OCI-LY1 (cell line): ENCODE measurements around the gene MOB1B.

ENCODE experiments used
- H2AFZ ChIP-seq: fragments of 200-600 bp; sonication (generic), shearing (Covaris generic); 2 replicates; pipeline ENCODE4 v1.6.0; 2014; ENCODE audit warnings: antibody characterized with exemption, mild to moderate bottlenecking, low read length
- H3F3A ChIP-seq: fragments of 200-600 bp; sonication (generic), shearing (Covaris generic); 2 replicates; pipeline ENCODE4 v1.6.0; 2014; ENCODE audit warnings: mild to moderate bottlenecking, antibody characterized with exemption, low read length, moderate library complexity; ENCODE audit not compliant: insufficient read depth
- H3K27ac ChIP-seq: fragments of 200-600 bp; sonication (generic); 2 replicates; pipeline ENCODE4 v1.5.1; 2014; ENCODE audit warnings: low read length, mixed run types, mild to moderate bottlenecking, low read depth; ENCODE audit not compliant: poor library complexity, severe bottlenecking
- H3K27me3 ChIP-seq: fragments of 200-600 bp; sonication (generic); 2 replicates; pipeline ENCODE4 v1.6.0; 2014; ENCODE audit warnings: antibody characterized with exemption, mild to moderate bottlenecking, low read length, moderate library complexity; ENCODE audit not compliant: insufficient read depth
- H3K36me3 ChIP-seq: fragments of 200-600 bp; sonication (generic); 2 replicates; pipeline ENCODE4 v1.6.1; 2014; ENCODE audit warnings: mild to moderate bottlenecking, antibody characterized with exemption, low read length, moderate library complexity, mixed read lengths; ENCODE audit not compliant: insufficient read depth
- H3K4me1 ChIP-seq: fragments of 200-600 bp; sonication (generic); 2 replicates; pipeline ENCODE4 v1.5.1; 2014; ENCODE audit warnings: mild to moderate bottlenecking, low read length, moderate library complexity; ENCODE audit not compliant: insufficient read depth, severe bottlenecking
- H3K4me2 ChIP-seq: fragments of 200-600 bp; sonication (generic), shearing (Covaris generic); 2 replicates; pipeline ENCODE4 v1.6.1; 2014; ENCODE audit warnings: low read length
- H3K4me3 ChIP-seq: fragments of 200-600 bp; sonication (generic); 2 replicates; pipeline ENCODE4 v1.5.1; 2014; ENCODE audit warnings: low read length, low read depth, mild to moderate bottlenecking, mixed read lengths; ENCODE audit not compliant: poor library complexity, severe bottlenecking
- H3K79me2 ChIP-seq: fragments of 200-600 bp; shearing (Covaris generic); 2 replicates; pipeline ENCODE4 v1.6.1; 2016; ENCODE audit warnings: mixed run types, low read length, mixed read lengths; ENCODE audit not compliant: insufficient read depth
- H3K9ac ChIP-seq: fragments of 200-600 bp; sonication (generic), shearing (Covaris generic); 2 replicates; pipeline ENCODE4 v1.6.1; 2014; ENCODE audit warnings: mild to moderate bottlenecking, low read length, mixed read lengths
- H3K9me2 ChIP-seq: fragments of 200-600 bp; sonication (generic), shearing (Covaris generic); 2 replicates; pipeline ENCODE4 v1.6.1; 2014; ENCODE audit warnings: low read depth, mild to moderate bottlenecking, low read length, mixed read lengths
- H3K9me3 ChIP-seq: fragments of 200-600 bp; shearing (Covaris generic); 2 replicates; pipeline ENCODE4 v1.6.1; 2014; ENCODE audit warnings: low read length, mixed read lengths
- H4K20me1 ChIP-seq: fragments of 200-600 bp; sonication (generic), shearing (Covaris generic); 2 replicates; pipeline ENCODE4 v1.6.0; 2016; ENCODE audit warnings: mild to moderate bottlenecking, low read length; ENCODE audit not compliant: insufficient read depth
- EZH2 ChIP-seq: fragments of 200-600 bp; sonication (generic), shearing (Covaris generic); IDR thresholded peaks from 2 replicates; pipeline ENCODE4 v1.8.0; 2017; ENCODE audit warnings: borderline replicate concordance, mixed run types, mild to moderate bottlenecking, antibody characterized with exemption, low read length, moderate library complexity, mixed read lengths
- TF ChIP-seq, protein P1 (sequence below): fragments of 200-600 bp; sonication (generic), shearing (Covaris generic); IDR thresholded peaks from 2 replicates; pipeline ENCODE4 v1.5.1; 2017; ENCODE audit warnings: mild to moderate bottlenecking, antibody characterized with exemption, low read length, moderate library complexity, mixed read lengths

MOB1B gene

DNA sequence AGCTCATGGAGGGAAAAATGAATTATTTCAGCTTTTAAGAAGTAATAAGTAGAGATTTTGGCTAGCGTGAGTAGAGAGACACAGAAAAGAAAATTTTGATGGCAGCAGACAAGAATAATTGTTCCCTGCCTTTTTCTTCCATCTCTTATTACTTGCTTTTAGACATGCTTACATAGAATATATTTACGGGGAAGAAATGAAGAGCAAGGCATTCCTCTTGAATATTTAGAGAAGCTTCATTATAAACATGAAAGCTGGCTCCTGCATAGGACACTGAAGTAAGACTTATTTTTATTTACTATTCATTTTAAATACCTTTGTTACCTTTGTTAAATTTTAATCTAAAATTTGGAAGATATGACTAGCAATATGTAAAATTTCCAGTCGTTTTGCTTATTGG lies 123.5 kb downstream of the MOB1B start:
- Histone ChIP-seq H2AFZ (no peak overlapping the region), H4K20me1 (no peaks in the 10 kb centered on the region), H3K79me2 (peaks cover 3% of the 10 kb centered on the region), H3K4me2 (no peak overlapping the region), H3K4me1 (no peaks in the 10 kb centered on the region), H3K9me2 (no peaks in the 10 kb centered on the region), H3K4me3 (no peak overlapping the region), H3K9me3 (no peaks in the 10 kb centered on the region), H3K36me3 (peaks cover 92% of the 10 kb centered on the region), H3K9ac (no peak overlapping the region), H3K27me3 (no peaks in the 10 kb centered on the region), H3K27ac (no peak overlapping the region), H3F3A (peaks cover 3% of the 10 kb centered on the region; the same call in 1 of the 2 replicates)
- TF ChIP-seq, protein P1, sequence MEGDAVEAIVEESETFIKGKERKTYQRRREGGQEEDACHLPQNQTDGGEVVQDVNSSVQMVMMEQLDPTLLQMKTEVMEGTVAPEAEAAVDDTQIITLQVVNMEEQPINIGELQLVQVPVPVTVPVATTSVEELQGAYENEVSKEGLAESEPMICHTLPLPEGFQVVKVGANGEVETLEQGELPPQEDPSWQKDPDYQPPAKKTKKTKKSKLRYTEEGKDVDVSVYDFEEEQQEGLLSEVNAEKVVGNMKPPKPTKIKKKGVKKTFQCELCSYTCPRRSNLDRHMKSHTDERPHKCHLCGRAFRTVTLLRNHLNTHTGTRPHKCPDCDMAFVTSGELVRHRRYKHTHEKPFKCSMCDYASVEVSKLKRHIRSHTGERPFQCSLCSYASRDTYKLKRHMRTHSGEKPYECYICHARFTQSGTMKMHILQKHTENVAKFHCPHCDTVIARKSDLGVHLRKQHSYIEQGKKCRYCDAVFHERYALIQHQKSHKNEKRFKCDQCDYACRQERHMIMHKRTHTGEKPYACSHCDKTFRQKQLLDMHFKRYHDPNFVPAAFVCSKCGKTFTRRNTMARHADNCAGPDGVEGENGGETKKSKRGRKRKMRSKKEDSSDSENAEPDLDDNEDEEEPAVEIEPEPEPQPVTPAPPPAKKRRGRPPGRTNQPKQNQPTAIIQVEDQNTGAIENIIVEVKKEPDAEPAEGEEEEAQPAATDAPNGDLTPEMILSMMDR, result peak; percentile 30; the same call in 1 of the 2 replicates
- TF ChIP-seq EZH2, result no peak

DNA sequence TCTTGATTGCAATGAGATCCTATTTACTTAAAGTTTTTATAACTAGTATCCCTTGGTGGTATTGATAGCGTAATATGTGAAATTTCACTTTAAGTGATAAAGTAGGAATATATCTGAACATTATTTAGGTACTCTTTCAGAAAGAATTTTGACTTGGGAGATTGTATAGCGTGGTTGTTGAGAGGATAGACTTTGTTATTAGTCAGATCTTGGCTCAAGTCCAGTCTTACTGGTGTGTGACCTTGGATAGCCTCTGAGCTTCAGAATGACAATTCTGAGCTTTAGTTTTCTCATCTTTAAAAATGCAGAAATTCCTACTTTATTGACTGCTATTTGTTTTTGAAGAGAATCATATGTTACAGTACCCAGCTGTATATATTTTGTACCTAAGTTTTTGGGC lies 123.9 kb downstream of the MOB1B start:
- no peak overlapping the region for H3K4me3 ChIP-seq
- H4K20me1 ChIP-seq, result no peaks in the 10 kb centered on the region
- no peak overlapping the region for H3K4me2 ChIP-seq
- no peaks in the 10 kb centered on the region for H3K4me1 ChIP-seq
- TF ChIP-seq, protein P1, result no peak
- no peak for TF ChIP-seq EZH2
- H3F3A ChIP-seq, result 0 out of 2 replicates have a peak, but pooled peaks cover 3% of the 10 kb centered on the region
- H3K9ac ChIP-seq, result no peak overlapping the region
- H3K9me3 ChIP-seq, result no peaks in the 10 kb centered on the region
- H3K36me3 ChIP-seq, result peaks cover 94% of the 10 kb centered on the region
- no peak overlapping the region for H2AFZ ChIP-seq
- no peaks in the 10 kb centered on the region; the same call in 1 of the 2 replicates for H3K79me2 ChIP-seq
- H3K27ac ChIP-seq, result no peak overlapping the region
- H3K9me2 ChIP-seq, result no peaks in the 10 kb centered on the region
- no peaks in the 10 kb centered on the region for H3K27me3 ChIP-seq

DNA sequence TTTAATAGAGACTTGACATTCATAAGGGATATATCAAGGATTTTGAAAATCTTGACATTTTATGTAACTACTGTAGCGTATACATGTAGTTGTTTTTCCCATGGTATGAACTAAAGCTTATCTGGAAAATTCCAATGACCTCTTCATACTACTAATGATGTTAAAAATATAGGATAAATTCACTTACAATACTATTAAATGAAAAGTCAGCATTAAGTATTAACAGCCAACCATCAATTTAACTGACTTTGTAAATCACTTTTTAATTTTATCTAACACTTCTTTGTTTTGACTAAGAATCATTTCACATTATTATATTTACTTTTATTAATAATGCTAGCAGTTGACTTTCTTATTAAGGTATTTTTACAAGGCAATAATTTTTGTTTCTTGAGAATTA lies 125.4 kb downstream of the MOB1B start:
- H3K27me3 ChIP-seq, result no peaks in the 10 kb centered on the region
- no peak overlapping the region for H3K4me2 ChIP-seq
- no peaks in the 10 kb centered on the region for H4K20me1 ChIP-seq
- no peak overlapping the region for H3K27ac ChIP-seq
- TF ChIP-seq EZH2, result no peak
- TF ChIP-seq, protein P1, result no peak
- no peaks in the 10 kb centered on the region for H3K9me2 ChIP-seq
- H3K4me3 ChIP-seq, result no peak overlapping the region
- no peaks in the 10 kb centered on the region for H3K4me1 ChIP-seq
- 0 out of 2 replicates have a peak, but pooled peaks cover 3% of the 10 kb centered on the region for H3F3A ChIP-seq
- peaks cover 93% of the 10 kb centered on the region for H3K36me3 ChIP-seq
- no peak overlapping the region for H2AFZ ChIP-seq
- no peak overlapping the region for H3K9ac ChIP-seq
- no peaks in the 10 kb centered on the region for H3K9me3 ChIP-seq
- H3K79me2 ChIP-seq, result no peaks in the 10 kb centered on the region
